Right cardiac atrium (tissue), 5 donors: ENCODE data around the gene CEMIP2. TPM values are rescaled to one million over a fixed set of nuclear protein-coding genes. Genes with fewer than 3 reads are reported as not detected.

ENCODE experiments used
- ATAC-seq, 2 donors: fragments of 200-7000 bp; cut with Tn5 transposase; one replicate each; pipeline versions ENCODE4 v1.8.0 to v1.9.1; 2020; ENCODE audit warnings: moderate library complexity in 2 of 2, mild to moderate bottlenecking in 1 of 2
- DNase-seq, 3 donors: peaks; one replicate each; pipeline ENCODE4 v3.0.0-alpha.2; 2020
- H3K27ac ChIP-seq: one replicate; pipeline ENCODE4 v1.5.1; 2013; ENCODE audit warnings: mild to moderate bottlenecking, low read length, control low read depth, moderate library complexity
- H3K27me3 ChIP-seq: one replicate; pipeline ENCODE4 v1.6.1; 2013; ENCODE audit not compliant: control insufficient read depth, insufficient read depth
- H3K4me1 ChIP-seq: one replicate; pipeline ENCODE4 v1.6.1; 2013; ENCODE audit warnings: low read length; ENCODE audit not compliant: control insufficient read depth, insufficient read depth
- H3K4me3 ChIP-seq: one replicate; pipeline ENCODE4 v1.5.1; 2013; ENCODE audit warnings: low read length, control low read depth
- H3K9me3 ChIP-seq: one replicate; pipeline ENCODE4 v1.6.1; 2013; ENCODE audit warnings: low read length; ENCODE audit not compliant: control insufficient read depth
- WGBS: extraction: QIAGEN DNeasy Blood & Tissue Kit; methylation state at CpG from one replicate; pipeline ENCODE4 v1.1.7; 2013; 5-methylcytosine and 5-hydroxymethylcytosine counted together
- intact Hi-C, 4 donors: fragments of 100-400 bp; cut with DNase I; formaldehyde crosslinking; loops; one replicate each; pipeline versions ENCODE4 v1.11.0 to v1.14.0; 2022 to 2023
- polyA plus RNA-seq: library from polyadenylated mRNA; stranded (reverse); fragments of 200-250 nt; gene quantifications from one replicate; pipeline ENCODE4 v1.2.3, GENCODE V29; 2013
- total RNA-seq, 4 donors: library from RNA; stranded (reverse); fragmentation: NEBNext Ultra II Directional; extraction: Animal tissue kit (Norgen Biotek cat#: 25700); gene quantifications; one replicate each; pipeline ENCODE4 v1.2.1, GENCODE V29; 2021
- donor health status: healthy with polysubstance abuse.
- donor health status: DM: no; HTN: yes; CAD: no.
- donor health status: DM: no; HTN: no; CAD: no.
- donor health status: DM: no; HTN: yes; CAD: no; lungs with severe emphysema.
- donor health status: DM: yes; HTN: yes; CAD: no.

The CEMIP2 gene
- total and polyA plus RNA-seq, 5 donors, result 12.1 to 66.9 (median 39.9) TPM

- Histone ChIP-seq H3K27ac (no peak overlapping the region), H3K9me3 (no peaks in the 10 kb centered on the region), H3K4me3 (no peak overlapping the region), H3K27me3 (no peaks in the 10 kb centered on the region), H3K4me1 (peaks cover 6% of the 10 kb centered on the region)
- no peak for DNase-seq
- ATAC-seq, result no peak
- WGBS, result 42% methylated on average over 3 of the region's 3 CpGs
- intact Hi-C loops, result no loop called here
These were observed 89.3 kb downstream of the CEMIP2 start for GRCh38 chr9:71678999-71679398.

- intact Hi-C loops, result no loop called here
- H3K9me3 ChIP-seq, result no peaks in the 10 kb centered on the region
- H3K4me3 ChIP-seq, result no peak overlapping the region
- DNase-seq, result no peak
- 97% methylated on average over 1 of the region's 1 CpG for WGBS
- ATAC-seq, result no peak
- no peak overlapping the region for H3K27ac ChIP-seq
- no peaks in the 10 kb centered on the region for H3K27me3 ChIP-seq
- peaks cover 3% of the 10 kb centered on the region for H3K4me1 ChIP-seq
These were observed 91.1 kb downstream of the CEMIP2 start for GRCh38 chr9:71677209-71677608.

DNA sequence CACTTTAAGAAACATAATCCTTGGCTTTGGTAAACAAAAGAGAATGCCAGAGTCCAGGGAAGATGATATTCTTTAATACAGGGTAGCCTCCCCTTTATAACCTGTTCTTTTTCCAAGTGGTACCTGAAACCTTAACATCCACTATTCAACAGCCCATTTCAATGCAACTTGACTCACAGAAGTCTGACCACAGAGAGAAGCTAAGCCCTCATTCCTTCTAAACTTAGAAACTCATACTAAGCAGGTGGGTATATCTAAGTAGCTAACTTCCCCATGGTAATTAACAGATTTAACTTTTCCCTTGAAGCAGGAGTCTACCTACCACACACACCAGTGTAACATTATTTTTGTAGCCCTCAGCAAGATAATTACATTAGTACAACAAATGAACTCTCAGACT lies 91.9 kb downstream of the CEMIP2 start:
- ATAC-seq (no peak), DNase-seq (no peak)
- H3K4me3 ChIP-seq, result no peak overlapping the region
- intact Hi-C loops, result no loop called here
- no peaks in the 10 kb centered on the region for H3K9me3 ChIP-seq
- peaks cover 3% of the 10 kb centered on the region for H3K4me1 ChIP-seq
- no peaks in the 10 kb centered on the region for H3K27me3 ChIP-seq
- H3K27ac ChIP-seq, result no peak overlapping the region

- DNase-seq (no peak), ATAC-seq (no peak)
- Histone ChIP-seq H3K27ac (no peak overlapping the region), H3K4me3 (no peak overlapping the region), H3K27me3 (no peaks in the 10 kb centered on the region), H3K9me3 (no peaks in the 10 kb centered on the region), H3K4me1 (peaks cover 3% of the 10 kb centered on the region)
- intact Hi-C loops, result no loop called here
- WGBS, result 71% methylated on average over 1 of the region's 1 CpG
These were observed 92.5 kb downstream of the CEMIP2 start for GRCh38 chr9:71675857-71676165.

- intact Hi-C loops, result no loop called here
- no peak for ATAC-seq
- Histone ChIP-seq H3K27me3 (no peaks in the 10 kb centered on the region), H3K4me1 (peaks cover 3% of the 10 kb centered on the region), H3K27ac (no peak overlapping the region), H3K4me3 (no peak overlapping the region), H3K9me3 (no peaks in the 10 kb centered on the region)
- 51% methylated on average over 3 of the region's 3 CpGs for WGBS
- DNase-seq, result no peak
These were observed 93.0 kb downstream of the CEMIP2 start for GRCh38 chr9:71675105-71675856.

DNA sequence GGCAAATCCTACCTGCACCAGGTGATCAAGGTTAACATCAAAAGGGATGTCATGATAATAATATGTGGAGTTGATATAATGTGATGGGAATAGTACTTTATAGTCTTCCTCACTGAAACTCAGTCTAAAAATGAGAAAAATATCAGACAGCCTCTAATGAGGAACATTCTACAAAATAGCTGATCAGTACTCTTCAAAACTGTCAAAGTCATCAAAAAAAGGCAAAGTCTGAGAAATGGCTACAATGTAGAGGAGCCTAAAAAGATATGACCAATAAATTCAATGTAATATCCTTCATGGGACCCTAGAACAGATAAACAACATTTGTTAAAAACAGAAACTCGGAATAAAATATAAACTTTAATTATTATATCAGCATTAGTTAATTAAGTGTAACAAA lies 95.7 kb downstream of the CEMIP2 start:
- Histone ChIP-seq H3K4me3 (no peak overlapping the region), H3K27me3 (no peaks in the 10 kb centered on the region), H3K27ac (no peak overlapping the region), H3K4me1 (no peaks in the 10 kb centered on the region), H3K9me3 (no peaks in the 10 kb centered on the region)
- 95% methylated on average over 1 of the region's 1 CpG for WGBS
- no peak for ATAC-seq
- intact Hi-C loops, result no loop called here
- no peak for DNase-seq

GRCh38 chr9:71671289-71671688 lies 97.0 kb downstream of the CEMIP2 start:
- no peaks in the 10 kb centered on the region for H3K9me3 ChIP-seq
- no peaks in the 10 kb centered on the region for H3K27me3 ChIP-seq
- WGBS, result 84% methylated on average over 3 of the region's 3 CpGs
- H3K27ac ChIP-seq, result no peak overlapping the region
- H3K4me3 ChIP-seq, result no peak overlapping the region
- intact Hi-C loops, result no loop called here
- DNase-seq, result no peak
- no peaks in the 10 kb centered on the region for H3K4me1 ChIP-seq
- no peak for ATAC-seq

GRCh38 chr9:71670121-71670520 lies 98.2 kb downstream of the CEMIP2 start:
- DNase-seq, result no peak
- intact Hi-C loops, result no loop called here

DNA sequence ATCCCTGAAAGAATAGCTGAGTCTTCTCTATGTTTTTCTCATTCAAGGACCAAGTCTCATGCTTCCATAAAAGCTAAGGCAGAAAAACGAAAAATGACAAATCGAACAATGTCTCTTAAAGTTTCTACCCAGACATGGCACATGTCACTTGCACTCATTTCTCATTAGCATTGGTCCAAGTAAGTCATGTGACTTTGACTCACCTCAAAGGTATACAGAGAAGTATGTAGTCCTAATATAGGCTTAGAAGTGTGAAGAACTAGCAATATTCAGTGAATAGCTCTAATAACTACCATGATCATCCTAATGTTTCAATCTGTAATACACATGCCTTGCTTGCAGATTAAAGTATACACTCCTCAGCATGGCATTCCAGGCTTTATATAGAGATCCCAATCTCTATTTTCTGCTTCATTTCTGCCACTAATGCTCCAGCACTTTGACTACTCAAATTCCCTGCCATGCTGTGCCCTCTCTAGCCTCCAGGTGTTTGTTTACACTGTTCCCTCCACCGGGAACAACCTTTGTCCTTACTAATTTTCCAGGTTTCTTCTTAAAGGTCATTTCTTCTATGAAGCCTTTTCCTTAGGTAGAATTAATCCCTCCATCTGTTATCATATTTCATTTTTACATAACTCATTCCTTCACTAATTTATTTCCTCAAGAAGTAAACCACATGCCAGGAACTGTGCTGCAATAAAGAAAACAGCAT lies 98.9 kb downstream of the CEMIP2 start:
- no peak overlapping the region for H3K4me3 ChIP-seq
- no peaks in the 10 kb centered on the region for H3K4me1 ChIP-seq
- intact Hi-C loops, result no loop called here
- DNase-seq, result no peak
- H3K27me3 ChIP-seq, result no peaks in the 10 kb centered on the region
- WGBS, result 87% methylated on average over 3 of the region's 3 CpGs
- no peak overlapping the region for H3K27ac ChIP-seq
- ATAC-seq, result no peak
- H3K9me3 ChIP-seq, result no peaks in the 10 kb centered on the region

More at GRCh38 chr9:71670121-71670520, 98.2 kb downstream of the CEMIP2 start:
- 77% methylated on average over 1 of the region's 1 CpG for WGBS
- H3K27ac ChIP-seq, result no peak overlapping the region
- H3K27me3 ChIP-seq, result no peaks in the 10 kb centered on the region
- ATAC-seq, result no peak
- H3K4me1 ChIP-seq, result no peaks in the 10 kb centered on the region
- no peak overlapping the region for H3K4me3 ChIP-seq
- no peaks in the 10 kb centered on the region for H3K9me3 ChIP-seq

DNA sequence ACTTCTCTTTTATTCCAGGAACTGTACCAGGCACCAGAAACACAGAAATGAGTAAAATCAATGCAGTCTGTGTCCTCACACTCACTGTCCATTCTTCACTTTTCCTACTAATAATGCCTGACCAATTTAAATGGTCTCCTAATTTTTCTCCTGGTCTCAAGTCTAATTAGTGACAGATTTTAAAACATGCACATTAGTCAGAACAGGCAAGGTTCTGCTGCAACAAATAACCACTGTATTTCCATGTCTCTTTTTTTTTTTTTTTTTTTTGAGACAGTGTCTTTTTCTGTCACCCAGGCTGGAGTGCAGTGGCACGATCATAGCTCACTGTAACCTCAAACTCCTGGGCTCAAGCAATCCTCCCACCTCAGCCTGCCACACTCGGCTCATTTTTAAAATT lies 99.6 kb downstream of the CEMIP2 start:
- no peaks in the 10 kb centered on the region for H3K4me1 ChIP-seq
- intact Hi-C loops, result no loop called here
- ATAC-seq, result no peak
- no peak for DNase-seq
- no peak overlapping the region for H3K27ac ChIP-seq
- no peaks in the 10 kb centered on the region for H3K27me3 ChIP-seq
- 98% methylated on average over 2 of the region's 2 CpGs for WGBS
- no peaks in the 10 kb centered on the region for H3K9me3 ChIP-seq
- H3K4me3 ChIP-seq, result no peak overlapping the region

DNA sequence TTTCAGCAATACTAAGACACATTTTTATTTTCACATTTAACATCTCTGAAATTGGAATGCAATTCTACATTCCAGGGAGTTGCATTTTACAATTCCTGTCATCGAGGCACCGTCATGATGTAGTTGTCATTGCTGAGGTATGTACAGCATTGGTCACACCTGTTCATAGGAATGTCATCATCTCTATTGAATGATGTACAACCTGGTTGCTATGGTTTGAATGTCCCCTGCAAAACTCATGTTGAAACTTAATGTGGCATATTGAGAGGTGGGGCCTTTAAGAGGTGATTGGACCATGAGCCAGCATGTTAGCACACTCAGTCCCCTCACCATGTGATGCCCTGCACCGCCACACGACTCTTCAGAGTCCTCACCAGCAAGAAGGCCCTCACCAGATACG lies 103.1 kb downstream of the CEMIP2 start:
- intact Hi-C loops, result no loop called here
- Histone ChIP-seq H3K4me3 (no peak overlapping the region), H3K4me1 (no peaks in the 10 kb centered on the region), H3K9me3 (no peaks in the 10 kb centered on the region), H3K27ac (no peak overlapping the region), H3K27me3 (no peaks in the 10 kb centered on the region)
- DNase-seq (no peak), ATAC-seq (no peak)
- 87% methylated on average over 5 of the region's 5 CpGs for WGBS
